ENCODE results near the gene SEC22C.
A peak's percentile ranks its signal among the peaks of the same experiment; 100 is the strongest.
"Not testable (repeated sequence)": the region's sequence is repeated elsewhere in the genome, so short reads cannot be mapped to it uniquely, and the experiment has no call there.

Gene SEC22C

GRCh38 chr3:42601896-42602581 is 20.3 kb upstream of the SEC22C start:
- Histone ChIP-seq H3K79me2 (ENCODE audit: low read length) (peaks cover 62% of the 10 kb centered on the region), H3K36me3 (replicated peaks; ENCODE audit: low read depth, low read length) (peaks cover 26% of the 10 kb centered on the region), H3K4me1 (ENCODE audit: low read length) (peaks cover 9% of the 10 kb centered on the region), H2AFZ (ENCODE audit: low read depth, low read length) (no peak overlapping the region), H3K4me2 (ENCODE audit: low read length) (peak overlapping the region; percentile 79), H3K4me3 (ENCODE audit: low read length) (peak overlapping the region; percentile 80), H3K27ac (ENCODE audit: low read length) (peak overlapping the region; percentile 89; the same call in 1 of the 2 replicates), H4K20me1 (ENCODE audit: insufficient read depth, low read length) (peaks cover 23% of the 10 kb centered on the region; the same call in 1 of the 2 replicates), H3K27me3 (ENCODE audit: low read depth, low read length) (no peaks in the 10 kb centered on the region), H3K9me3 (ENCODE audit: insufficient read depth, low read length) (no peaks in the 10 kb centered on the region), H3K9ac (ENCODE audit: low read length) (peak overlapping the region; percentile 81)
- no peak for TF ChIP-seq EZH2phosphoT487 (IDR thresholded peaks at IDR 0.05; ENCODE audit: low read depth)
- peak; percentile 24; the same call in 1 of the 2 replicates for TF ChIP-seq CTCF (IDR thresholded peaks at IDR 0.05; ENCODE audit: low read depth, low read length)

GRCh38 chr3:42600958-42601675 is 19.4 kb upstream of the SEC22C start:
- Histone ChIP-seq H3K9ac (ENCODE audit: low read length) (peak overlapping the region; percentile 81), H3K79me2 (ENCODE audit: low read length) (peaks cover 53% of the 10 kb centered on the region), H3K9me3 (ENCODE audit: insufficient read depth, low read length) (no peaks in the 10 kb centered on the region), H3K27ac (ENCODE audit: low read length) (peak overlapping the region; percentile 89), H4K20me1 (ENCODE audit: insufficient read depth, low read length) (peaks cover 19% of the 10 kb centered on the region; the same call in 1 of the 2 replicates), H3K4me3 (ENCODE audit: low read length) (peak overlapping the region; percentile 80), H3K36me3 (replicated peaks; ENCODE audit: low read depth, low read length) (peaks cover 29% of the 10 kb centered on the region), H2AFZ (ENCODE audit: low read depth, low read length) (peak overlapping the region; percentile 44; the same call in 1 of the 2 replicates), H3K4me2 (ENCODE audit: low read length) (peak overlapping the region; percentile 79), H3K4me1 (ENCODE audit: low read length) (peaks cover 9% of the 10 kb centered on the region), H3K27me3 (ENCODE audit: low read depth, low read length) (no peaks in the 10 kb centered on the region)
- TF ChIP-seq CTCF (IDR thresholded peaks at IDR 0.05; ENCODE audit: low read depth, low read length) (no peak), EZH2phosphoT487 (IDR thresholded peaks at IDR 0.05; ENCODE audit: low read depth) (no peak)

- Histone ChIP-seq H3K4me3 (ENCODE audit: low read length) (peak within 1 kb of the TSS; percentile 80), H3K4me1 (ENCODE audit: low read length) (peaks cover 9% of the 10 kb centered on the region), H2AFZ (ENCODE audit: low read depth, low read length) (peak within 1 kb of the TSS; percentile 85), H3K9ac (ENCODE audit: low read length) (peak within 1 kb of the TSS; percentile 86), H3K4me2 (ENCODE audit: low read length) (peak within 1 kb of the TSS; percentile 79), H3K36me3 (replicated peaks; ENCODE audit: low read depth, low read length) (peaks cover 31% of the 10 kb centered on the region), H3K27ac (ENCODE audit: low read length) (peak within 1 kb of the TSS; percentile 89), H3K27me3 (ENCODE audit: low read depth, low read length) (no peaks in the 10 kb centered on the region), H3K79me2 (ENCODE audit: low read length) (peaks cover 45% of the 10 kb centered on the region), H4K20me1 (ENCODE audit: insufficient read depth, low read length) (peaks cover 14% of the 10 kb centered on the region; the same call in 1 of the 2 replicates), H3K9me3 (ENCODE audit: insufficient read depth, low read length) (no peaks in the 10 kb centered on the region)
- TF ChIP-seq CTCF (IDR thresholded peaks at IDR 0.05; ENCODE audit: low read depth, low read length), result no peak
Measured at GRCh38 chr3:42600111-42600957, 18.6 kb upstream of the SEC22C start, which contains the start of gene NKTR. Gene NKTR, plus strand, starts transcription at chr3:42600686. Its CDS starts 321 bp downstream, at chr3:42601007.

GRCh38 chr3:42597098-42597497 is 15.3 kb upstream of the SEC22C start:
- Histone ChIP-seq H3K36me3 (replicated peaks; ENCODE audit: low read depth, low read length) (peaks cover 44% of the 10 kb centered on the region), H3K79me2 (ENCODE audit: low read length) (peaks cover 36% of the 10 kb centered on the region)
- not testable (repeated sequence) for H3K4me3 ChIP-seq (ENCODE audit: low read length); H3K4me2 ChIP-seq (ENCODE audit: low read length); H3K9me3 ChIP-seq (ENCODE audit: insufficient read depth, low read length); H4K20me1 ChIP-seq (ENCODE audit: insufficient read depth, low read length); H3K4me1 ChIP-seq (ENCODE audit: low read length); H3K27me3 ChIP-seq (ENCODE audit: low read depth, low read length); H3K27ac ChIP-seq (ENCODE audit: low read length); H3K9ac ChIP-seq (ENCODE audit: low read length); H2AFZ ChIP-seq (ENCODE audit: low read depth, low read length)
